Endothelial cell of umbilical vein (primary cell): ENCODE results near the gene GOLGA8S. TPM values are rescaled to one million over a fixed set of nuclear protein-coding genes. Genes with fewer than 3 reads are reported as not detected.

Source experiments
- BruUV-seq: library from RNA; stranded (reverse); fragments of 400-500 nt; replicated peaks from 2 replicates; lab custom pipeline; 2021; lab: Mats Ljungman, UMichigan
- CTCF ChIA-PET: fragments of 300-600, 350-600 bp; sonication (Branson Sonifier 250); formaldehyde crosslinking; loops from one replicate; lab custom pipeline; 2021; ENCODE audit warnings: antibody characterized with exemption, inconsistent platforms; lab: Charles Lee
- POLR2A ChIA-PET: fragments of 300-600, 350-600 bp; sonication (Branson Sonifier 250); formaldehyde crosslinking; loops from one replicate; lab custom pipeline; 2021; ENCODE audit warnings: antibody characterized with exemption, inconsistent platforms; lab: Charles Lee
- DNase-seq: peaks from one replicate; pipeline ENCODE4 v3.0.0-alpha.2; 2011; ENCODE audit warnings: low read depth, low spot score
- FAIRE-seq: peaks from 2 replicates; lab custom pipeline; 2011; peaks lifted over from hg19 to GRCh38; lab: Jason Lieb, UNC
- H2AFZ ChIP-seq: 2 replicates; pipeline ENCODE4 v1.6.0; 2012; ENCODE audit warnings: low read depth, low read length, control low read depth, inconsistent platforms
- H3K27ac ChIP-seq: 2 replicates; pipeline ENCODE4 v1.5.1; 2011; ENCODE audit warnings: low read depth, mild to moderate bottlenecking, control low read depth, low read length, moderate library complexity; ENCODE audit not compliant: insufficient read depth
- H3K27me3 ChIP-seq, 2 experiments: 2 replicates each; pipeline versions ENCODE4 v1.6.0 to v1.6.1; 2011; ENCODE audit warnings: low read length in 2 of 2, mixed read lengths in 1 of 2; ENCODE audit not compliant: control insufficient read depth in 2 of 2, insufficient read depth in 2 of 2
- H3K36me3 ChIP-seq, 2 experiments: 2 replicates in 1 of 2; 3 replicates in 1 of 2; pipeline ENCODE4 v1.5.1; 2011; ENCODE audit warnings: low read length in 2 of 2, mild to moderate bottlenecking in 1 of 2, moderate library complexity in 1 of 2; ENCODE audit not compliant: control insufficient read depth in 2 of 2, insufficient read depth in 2 of 2; ENCODE audit errors: extremely low read depth in 1 of 2
- H3K4me1 ChIP-seq: 3 replicates; pipeline ENCODE4 v1.5.1; 2011; ENCODE audit warnings: mild to moderate bottlenecking, low read length; ENCODE audit not compliant: control insufficient read depth, insufficient read depth; ENCODE audit errors: extremely low read depth
- H3K4me2 ChIP-seq: 2 replicates; pipeline ENCODE4 v1.6.1; 2011; ENCODE audit warnings: low read length, control low read depth, mixed read lengths; ENCODE audit not compliant: insufficient read depth
- H3K4me3 ChIP-seq, 3 experiments: fragments of 200-600 bp in 1 of 3; sonication (generic), shearing (Covaris generic) in 1 of 3; replicated peaks in 1 of 3; 2 replicates each; pipeline ENCODE4 v1.5.1; 2011 to 2016; ENCODE audit warnings: control low read depth in 3 of 3, low read length in 3 of 3, mild to moderate bottlenecking in 2 of 3, inconsistent platforms in 1 of 3, low read depth in 1 of 3, moderate library complexity in 1 of 3; ENCODE audit not compliant: insufficient read depth in 1 of 3
- H3K79me2 ChIP-seq: 2 replicates; pipeline ENCODE4 v1.6.0; 2012; ENCODE audit warnings: low read length, inconsistent platforms; ENCODE audit not compliant: control insufficient read depth, insufficient read depth
- H3K9ac ChIP-seq: replicated peaks from 2 replicates; pipeline ENCODE3; 2011; ENCODE audit warnings: low read length, control low read depth; ENCODE audit not compliant: insufficient read depth; ENCODE audit errors: extremely low read depth
- H3K9me1 ChIP-seq: replicated peaks from 3 replicates; pipeline ENCODE4 v1.6.0; 2011; ENCODE audit warnings: mild to moderate bottlenecking, low read length; ENCODE audit not compliant: control insufficient read depth, insufficient read depth; ENCODE audit errors: extremely low read depth
- H3K9me3 ChIP-seq: replicated peaks from 2 replicates; pipeline ENCODE4 v1.5.1; 2012; ENCODE audit warnings: low read length, inconsistent platforms; ENCODE audit not compliant: control insufficient read depth, insufficient read depth
- H4K20me1 ChIP-seq: replicated peaks from 2 replicates; pipeline ENCODE3; 2011; ENCODE audit warnings: mild to moderate bottlenecking, low read length; ENCODE audit not compliant: control insufficient read depth, insufficient read depth; ENCODE audit errors: extremely low read depth
- EZH2 ChIP-seq: IDR thresholded peaks from 2 replicates; pipeline ENCODE4 v1.6.1; 2012; ENCODE audit warnings: borderline replicate concordance, low read depth, mild to moderate bottlenecking, moderate library complexity, low read length, inconsistent platforms; ENCODE audit not compliant: severe bottlenecking
- FOS ChIP-seq: IDR thresholded peaks from 2 replicates; pipeline ENCODE4 v1.6.1; 2011; ENCODE audit warnings: mild to moderate bottlenecking, low read length, moderate library complexity, borderline replicate concordance; ENCODE audit not compliant: insufficient read depth
- GATA2 ChIP-seq: IDR thresholded peaks from 2 replicates; pipeline ENCODE4 v1.7.0; 2011; ENCODE audit warnings: low read depth, mild to moderate bottlenecking, moderate library complexity, mixed read lengths, low read length; ENCODE audit not compliant: insufficient read length, insufficient read depth
- JUN ChIP-seq: IDR thresholded peaks from 2 replicates; pipeline ENCODE4 v1.6.1; 2011; ENCODE audit warnings: borderline replicate concordance, low read depth; ENCODE audit not compliant: insufficient read length, insufficient read depth
- MYC ChIP-seq: IDR thresholded peaks from one replicate; pipeline ENCODE4 v1.6.1; 2011; ENCODE audit warnings: mild to moderate bottlenecking, low read depth, low read length
- POLR2A ChIP-seq: IDR thresholded peaks from 2 replicates; pipeline ENCODE4 v1.6.1; 2012; ENCODE audit warnings: low read depth, mild to moderate bottlenecking, control low read depth, low read length
- POLR2AphosphoS5 ChIP-seq: IDR thresholded peaks from 2 replicates; pipeline ENCODE4 v1.6.1; 2012; ENCODE audit warnings: low read depth, mild to moderate bottlenecking, control low read depth, low read length, moderate library complexity; ENCODE audit not compliant: insufficient read depth
- dilution Hi-C: fragments of 300-500 bp; cut with MboI; formaldehyde crosslinking; loops from one replicate; pipeline ENCODE4 v1.15.0; 2019; ENCODE audit warnings: low sequenced_read_pairs; ENCODE audit not compliant: extremely low pct_ligation_motif_present
- intact Hi-C: fragments of 100-400 bp; cut with micrococcal nuclease; formaldehyde crosslinking; loops from one replicate; pipeline ENCODE4 v1.10.0; 2022
- polyA plus RNA-seq, 4 experiments: library from polyadenylated mRNA; depleted of rRNA in 3 of 4; stranded (reverse) in 3 of 4; unstranded in 1 of 4; fragments of >200 nt; gene quantifications; 2 replicates each; pipeline versions ENCODE4 v1.2.1 to v1.2.3, GENCODE V29; 2011 to 2012; ENCODE audit warnings: missing spikeins in 1 of 4
- total RNA-seq: library from RNA; stranded (reverse); gene quantifications from 2 replicates; pipeline ENCODE4 v1.2.3, GENCODE V29; 2021
- TF ChIP-seq, protein P1 (sequence below), 2 donors: IDR thresholded peaks; 1 replicate in 1 of 2; 2 replicates in 1 of 2; pipeline ENCODE4 v1.5.1; 2011; ENCODE audit warnings: low read length in 2 of 2, mild to moderate bottlenecking in 2 of 2, moderate library complexity in 2 of 2, control low read depth in 1 of 2, inconsistent platforms in 1 of 2, low read depth in 1 of 2; ENCODE audit not compliant: insufficient read depth in 1 of 2; ENCODE audit errors: extremely low read depth in 1 of 2
- TF ChIP-seq, protein P2 (sequence below): IDR thresholded peaks from 2 replicates; pipeline ENCODE4 v1.6.1; 2011; ENCODE audit not compliant: insufficient read depth, insufficient read length

The GOLGA8S gene
- total and polyA plus RNA-seq, 2 donors (not counting 3 experiments of a cell fraction or from before 2014, with no cell fraction given), result 0.04 to 0.55 TPM

DNA sequence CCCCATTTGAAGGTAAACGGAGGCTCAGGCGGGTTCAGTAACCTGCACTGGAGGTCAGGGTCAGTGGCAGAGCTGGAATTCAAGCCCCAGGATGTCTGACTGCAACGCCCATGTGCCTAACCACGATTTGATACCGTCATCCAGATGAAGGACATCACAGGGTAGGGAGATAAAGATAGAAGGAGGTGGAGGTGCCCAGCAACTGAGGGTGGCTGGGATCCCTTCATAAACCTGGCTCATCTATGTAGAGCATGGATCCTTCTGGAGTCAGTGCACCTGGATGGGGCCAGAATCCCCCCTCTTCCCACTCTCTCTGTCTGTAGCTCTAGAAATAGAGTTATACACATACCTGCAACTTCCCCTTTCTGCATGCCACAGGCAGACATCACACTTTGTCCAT lies 41.3 kb downstream of the GOLGA8S start:
- intact Hi-C loops (no loop called here), dilution Hi-C loops (no loop called here)
- ChIA-PET POLR2A (no interaction called here), CTCF (no interaction called here)
- H3K27ac ChIP-seq, result no peak overlapping the region
- FAIRE-seq, result no peak
- H3K27me3 ChIP-seq, result no peaks in the 10 kb centered on the region
- no peak overlapping the region for H2AFZ ChIP-seq
- H4K20me1 ChIP-seq, result no peaks in the 10 kb centered on the region
- H3K36me3 ChIP-seq, result no peaks in the 10 kb centered on the region
- no peaks in the 10 kb centered on the region for H3K9me3 ChIP-seq
- H3K79me2 ChIP-seq, result no peaks in the 10 kb centered on the region
- no TSS peak for BruUV-seq
- TF ChIP-seq, protein P1, sequence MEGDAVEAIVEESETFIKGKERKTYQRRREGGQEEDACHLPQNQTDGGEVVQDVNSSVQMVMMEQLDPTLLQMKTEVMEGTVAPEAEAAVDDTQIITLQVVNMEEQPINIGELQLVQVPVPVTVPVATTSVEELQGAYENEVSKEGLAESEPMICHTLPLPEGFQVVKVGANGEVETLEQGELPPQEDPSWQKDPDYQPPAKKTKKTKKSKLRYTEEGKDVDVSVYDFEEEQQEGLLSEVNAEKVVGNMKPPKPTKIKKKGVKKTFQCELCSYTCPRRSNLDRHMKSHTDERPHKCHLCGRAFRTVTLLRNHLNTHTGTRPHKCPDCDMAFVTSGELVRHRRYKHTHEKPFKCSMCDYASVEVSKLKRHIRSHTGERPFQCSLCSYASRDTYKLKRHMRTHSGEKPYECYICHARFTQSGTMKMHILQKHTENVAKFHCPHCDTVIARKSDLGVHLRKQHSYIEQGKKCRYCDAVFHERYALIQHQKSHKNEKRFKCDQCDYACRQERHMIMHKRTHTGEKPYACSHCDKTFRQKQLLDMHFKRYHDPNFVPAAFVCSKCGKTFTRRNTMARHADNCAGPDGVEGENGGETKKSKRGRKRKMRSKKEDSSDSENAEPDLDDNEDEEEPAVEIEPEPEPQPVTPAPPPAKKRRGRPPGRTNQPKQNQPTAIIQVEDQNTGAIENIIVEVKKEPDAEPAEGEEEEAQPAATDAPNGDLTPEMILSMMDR (IDR thresholded peaks at IDR 0.05; ENCODE audit: extremely low read depth in 1 of 2, insufficient read depth in 1 of 2, low read depth in 1 of 2, low read length in 2 of 2), result no peak
- no peak for TF ChIP-seq JUN
- no peak for TF ChIP-seq MYC
- no peak for TF ChIP-seq POLR2A
- no peak for TF ChIP-seq GATA2
- no peak for TF ChIP-seq POLR2AphosphoS5
- TF ChIP-seq EZH2, result no peak
- TF ChIP-seq FOS, result no peak
- TF ChIP-seq, protein P2, sequence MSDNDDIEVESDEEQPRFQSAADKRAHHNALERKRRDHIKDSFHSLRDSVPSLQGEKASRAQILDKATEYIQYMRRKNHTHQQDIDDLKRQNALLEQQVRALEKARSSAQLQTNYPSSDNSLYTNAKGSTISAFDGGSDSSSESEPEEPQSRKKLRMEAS, result no peak
- no peak overlapping the region for H3K4me2 ChIP-seq
- no peaks in the 10 kb centered on the region for H3K4me1 ChIP-seq
- H3K9me1 ChIP-seq, result no peaks in the 10 kb centered on the region
- H3K4me3 ChIP-seq, result no peak overlapping the region
- DNase-seq, result no peak
- no peak overlapping the region for H3K9ac ChIP-seq
